Keratinocyte (primary cell): ENCODE measurements around the gene TPO. TPM values are rescaled to one million over a fixed set of nuclear protein-coding genes. Genes with fewer than 3 reads are reported as not detected.

Experiments
- DNase-seq: peaks from one replicate; pipeline ENCODE4 v3.0.0-alpha.2; 2011; ENCODE audit warnings: low read depth, missing footprints, low spot score
- FAIRE-seq: peaks from 2 replicates; lab custom pipeline; 2011; peaks lifted over from hg19 to GRCh38; lab: Jason Lieb, UNC
- H2AFZ ChIP-seq: 2 replicates; pipeline ENCODE4 v1.6.0; 2012; ENCODE audit warnings: low read length, control low read depth, inconsistent platforms; ENCODE audit not compliant: control insufficient read depth
- H3K27ac ChIP-seq: 2 replicates; pipeline ENCODE4 v1.5.1; 2011; ENCODE audit warnings: low read length; ENCODE audit not compliant: control insufficient read depth, insufficient read depth
- H3K27me3 ChIP-seq: 3 replicates; pipeline ENCODE4 v1.6.0; 2011; ENCODE audit warnings: low read length; ENCODE audit not compliant: control insufficient read depth, insufficient read depth; ENCODE audit errors: extremely low read depth
- H3K36me3 ChIP-seq, 2 experiments: 2 replicates in 1 of 2; 3 replicates in 1 of 2; pipeline ENCODE4 v1.5.1; 2011; ENCODE audit warnings: low read length in 2 of 2, mild to moderate bottlenecking in 1 of 2; ENCODE audit not compliant: control insufficient read depth in 2 of 2, insufficient read depth in 2 of 2; ENCODE audit errors: extremely low read depth in 1 of 2
- H3K4me1 ChIP-seq: 3 replicates; pipeline ENCODE4 v1.5.1; 2011; ENCODE audit warnings: low read length; ENCODE audit not compliant: control insufficient read depth, insufficient read depth; ENCODE audit errors: extremely low read depth
- H3K4me2 ChIP-seq: 3 replicates; pipeline ENCODE4 v1.6.0; 2011; ENCODE audit warnings: low read depth, low read length; ENCODE audit not compliant: control insufficient read depth, insufficient read depth; ENCODE audit errors: extremely low read depth
- H3K4me3 ChIP-seq, 3 experiments: fragments of 200-600 bp in 1 of 3; sonication (generic) in 1 of 3; 2 replicates in 2 of 3; 3 replicates in 1 of 3; pipeline ENCODE4 v1.5.1; 2011 to 2016; ENCODE audit warnings: low read length in 3 of 3, mild to moderate bottlenecking in 3 of 3, control low read depth in 2 of 3, inconsistent platforms in 1 of 3, low read depth in 1 of 3, mixed read lengths in 1 of 3, mixed run types in 1 of 3, moderate library complexity in 1 of 3; ENCODE audit not compliant: control insufficient read depth in 2 of 3, insufficient read depth in 2 of 3; ENCODE audit errors: extremely low read depth in 1 of 3
- H3K79me2 ChIP-seq: 2 replicates; pipeline ENCODE4 v1.6.0; 2012; ENCODE audit warnings: low read length; ENCODE audit not compliant: control insufficient read depth, insufficient read depth
- H3K9ac ChIP-seq: 3 replicates; pipeline ENCODE4 v1.6.0; 2011; ENCODE audit warnings: low read length; ENCODE audit not compliant: control insufficient read depth, insufficient read depth; ENCODE audit errors: extremely low read depth
- H3K9me1 ChIP-seq: 3 replicates; pipeline ENCODE4 v1.6.0; 2011; ENCODE audit warnings: low read length; ENCODE audit not compliant: control insufficient read depth, insufficient read depth; ENCODE audit errors: extremely low read depth
- H3K9me3 ChIP-seq: 2 replicates; pipeline ENCODE4 v1.5.1; 2012; ENCODE audit warnings: low read depth, low read length; ENCODE audit not compliant: control insufficient read depth
- H4K20me1 ChIP-seq: 3 replicates; pipeline ENCODE4 v1.6.0; 2011; ENCODE audit warnings: low read length; ENCODE audit not compliant: control insufficient read depth, insufficient read depth; ENCODE audit errors: extremely low read depth
- CTCF ChIP-seq, 3 experiments: IDR thresholded peaks in 1 of 3; conservative IDR thresholded peaks in 1 of 3; optimal IDR thresholded peaks in 1 of 3; 2 replicates in 2 of 3; 3 replicates in 1 of 3; pipeline versions ENCODE3 to v1.5.1; 2011; ENCODE audit warnings: low read length in 3 of 3, mild to moderate bottlenecking in 3 of 3, moderate library complexity in 2 of 3, control low read depth in 1 of 3, inconsistent platforms in 1 of 3; ENCODE audit not compliant: insufficient read depth in 2 of 3; ENCODE audit errors: extremely low read depth in 1 of 3
- EZH2 ChIP-seq: IDR thresholded peaks from one replicate; pipeline ENCODE4 v1.6.1; 2012; ENCODE audit warnings: inconsistent platforms, mild to moderate bottlenecking, low read length, moderate library complexity
- dilution Hi-C: fragments of 300-500 bp; cut with MboI; formaldehyde crosslinking; loops from one replicate; pipeline ENCODE4 v1.7.0; 2020; ENCODE audit warnings: low sequenced_read_pairs; ENCODE audit not compliant: extremely low pct_ligation_motif_present
- polyA plus RNA-seq, 5 experiments: library from polyadenylated mRNA; depleted of rRNA in 3 of 5; stranded (reverse) in 3 of 5; stranded (forward) in 1 of 5; unstranded in 1 of 5; fragments of >200 nt; gene quantifications; 1 replicate in 1 of 5; 2 replicates in 3 of 5; 3 replicates in 1 of 5; pipeline versions ENCODE4 v1.2.1 to v1.2.3, GENCODE V29; 2011 to 2012; ENCODE audit warnings: missing spikeins in 2 of 5, low read depth in 1 of 5, low replicate concordance in 1 of 5

Gene TPO
- polyA plus RNA-seq, 1 donor (not counting 4 experiments of a cell fraction or from before 2014, with no cell fraction given): 0.07 TPM

GRCh38 chr2:1373830-1374229 lies 39.4 kb upstream of the TPO start:
- Histone ChIP-seq H4K20me1 (no peaks in the 10 kb centered on the region), H3K27me3 (no peaks in the 10 kb centered on the region), H3K9me3 (no peaks in the 10 kb centered on the region), H3K9ac (no peak overlapping the region), H3K4me3 (no peak overlapping the region), H3K4me1 (no peaks in the 10 kb centered on the region), H3K9me1 (no peaks in the 10 kb centered on the region), H3K4me2 (no peak overlapping the region), H3K36me3 (no peaks in the 10 kb centered on the region), H3K79me2 (no peaks in the 10 kb centered on the region), H2AFZ (no peak overlapping the region), H3K27ac (no peak overlapping the region)
- FAIRE-seq (no peak), DNase-seq (no peak)
- TF ChIP-seq CTCF (optimal IDR thresholded peaks at IDR 0.05 in 1 of 3, IDR thresholded peaks at IDR 0.05 in 1 of 3, conservative IDR thresholded peaks at IDR 0.05 in 1 of 3; ENCODE audit: extremely low read depth in 1 of 3, insufficient read depth in 2 of 3, low read length in 3 of 3) (no peak), EZH2 (no peak)
- dilution Hi-C loops: no loop called here

DNA sequence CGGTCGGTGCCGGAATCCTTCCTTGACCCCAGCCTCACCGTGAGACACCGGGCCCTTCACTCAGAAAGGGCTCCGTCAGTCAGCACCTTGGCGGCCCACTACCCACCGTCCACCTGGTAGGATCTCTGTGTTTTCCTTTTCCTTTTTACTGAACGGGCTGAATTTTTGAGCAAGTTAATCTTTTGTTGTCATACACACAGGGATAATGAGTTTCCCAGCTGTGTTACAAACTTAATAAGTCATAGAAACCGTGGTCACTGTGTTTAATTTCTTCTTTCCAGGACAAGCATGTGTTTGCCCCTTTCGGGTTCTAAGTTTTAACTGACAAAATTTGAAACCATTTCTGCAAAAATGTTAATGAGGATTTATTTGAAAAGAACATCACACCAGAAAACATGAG lies 39.0 kb upstream of the TPO start:
- no peaks in the 10 kb centered on the region for H3K36me3 ChIP-seq
- no peak for DNase-seq
- H3K27ac ChIP-seq: no peak overlapping the region
- no peaks in the 10 kb centered on the region for H3K79me2 ChIP-seq
- no peak overlapping the region for H3K4me3 ChIP-seq
- H3K9ac ChIP-seq: no peak overlapping the region
- H3K27me3 ChIP-seq: no peaks in the 10 kb centered on the region
- no peak overlapping the region for H3K4me2 ChIP-seq
- H3K9me3 ChIP-seq: no peaks in the 10 kb centered on the region
- dilution Hi-C loops: no loop called here
- no peak for FAIRE-seq
- H3K4me1 ChIP-seq: no peaks in the 10 kb centered on the region
- H3K9me1 ChIP-seq: no peaks in the 10 kb centered on the region
- H2AFZ ChIP-seq: no peak overlapping the region
- TF ChIP-seq EZH2 (no peak), CTCF (optimal IDR thresholded peaks at IDR 0.05 in 1 of 3, IDR thresholded peaks at IDR 0.05 in 1 of 3, conservative IDR thresholded peaks at IDR 0.05 in 1 of 3; ENCODE audit: extremely low read depth in 1 of 3, insufficient read depth in 2 of 3, low read length in 3 of 3) (no peak)
- H4K20me1 ChIP-seq: no peaks in the 10 kb centered on the region
